B cell (primary cell): Measurements from ENCODE around the gene WWTR1. TPM values are rescaled to one million over a fixed set of nuclear protein-coding genes. Genes with fewer than 3 reads are reported as not detected.

Source experiments
- ATAC-seq: fragments of 200-7000 bp; cut with Tn5 transposase; one replicate; pipeline ENCODE4 v1.10.0; 2021; ENCODE audit warnings: low read depth, mild to moderate bottlenecking, moderate number of reproducible peaks, moderate library complexity
- CTCF ChIA-PET: fragments of 350-600 bp; sonication (Branson Sonifier 250); formaldehyde crosslinking; loops from one replicate; lab custom pipeline; 2021; ENCODE audit warnings: antibody characterized with exemption, inconsistent platforms; lab: Charles Lee
- POLR2A ChIA-PET: fragments of 350-600 bp; sonication (Branson Sonifier 250); formaldehyde crosslinking; loops from one replicate; lab custom pipeline; 2021; ENCODE audit warnings: antibody characterized with exemption; lab: Charles Lee
- DNase-seq: peaks from one replicate; pipeline ENCODE4 v3.0.0; 2013
- H2AFZ ChIP-seq: 2 replicates; pipeline ENCODE4 v1.6.1; 2012; ENCODE audit warnings: mild to moderate bottlenecking, low read depth, low read length; ENCODE audit not compliant: insufficient read depth, poor library complexity, severe bottlenecking
- H3K27ac ChIP-seq, 2 donors: 1 replicate in 1 of 2; 2 replicates in 1 of 2; pipeline ENCODE4 v1.5.1; 2012 to 2013; ENCODE audit warnings: low read length in 2 of 2, mild to moderate bottlenecking in 2 of 2, moderate library complexity in 1 of 2
- H3K27me3 ChIP-seq, 4 experiments: fragments of 200-600 bp in 1 of 4; sonication (generic) in 1 of 4; replicated peaks in 1 of 4; 1 replicate in 2 of 4; 2 replicates in 2 of 4; pipeline versions ENCODE4 v1.6.1 to v1.7.0; 2013 to 2016; ENCODE audit warnings: low read length in 3 of 4, mild to moderate bottlenecking in 2 of 4, mixed read lengths in 1 of 4, moderate library complexity in 1 of 4; ENCODE audit not compliant: insufficient read depth in 4 of 4, control insufficient read depth in 3 of 4; ENCODE audit errors: control extremely low read depth in 1 of 4
- H3K36me3 ChIP-seq, 2 experiments: replicated peaks in 1 of 2; 1 replicate in 1 of 2; 2 replicates in 1 of 2; pipeline versions ENCODE4 v1.6.1 to v1.7.1; 2013; ENCODE audit warnings: low read length in 1 of 2; ENCODE audit not compliant: insufficient read depth in 2 of 2, control insufficient read depth in 1 of 2; ENCODE audit errors: control extremely low read depth in 1 of 2, extremely low read depth in 1 of 2
- H3K4me1 ChIP-seq, 2 donors: fragments of 200-600 bp in 1 of 2; sonication (generic) in 1 of 2; 1 replicate in 1 of 2; 2 replicates in 1 of 2; pipeline versions ENCODE4 v1.5.1 to v1.6.1; 2013 to 2017; ENCODE audit warnings: low read length in 2 of 2; ENCODE audit not compliant: control insufficient read depth in 2 of 2, insufficient read depth in 2 of 2
- H3K4me2 ChIP-seq: replicated peaks from 2 replicates; pipeline ENCODE3; 2012; ENCODE audit warnings: mild to moderate bottlenecking, low read depth, low read length; ENCODE audit not compliant: poor library complexity, severe bottlenecking
- H3K4me3 ChIP-seq, 5 experiments: fragments of 200-600 bp in 1 of 5; sonication (generic) in 1 of 5; 1 replicate in 3 of 5; 2 replicates in 2 of 5; pipeline versions ENCODE4 v1.5.1 to v1.7.0; 2011 to 2016; ENCODE audit warnings: low read length in 4 of 5, mild to moderate bottlenecking in 4 of 5, low read depth in 2 of 5, control low read depth in 1 of 5, moderate library complexity in 1 of 5; ENCODE audit not compliant: insufficient read depth in 1 of 5; ENCODE audit errors: control extremely low read depth in 1 of 5, extremely low read depth in 1 of 5
- H3K79me2 ChIP-seq: fragments of 200-600 bp; sonication (generic); one replicate; pipeline ENCODE4 v1.6.0; 2016; ENCODE audit warnings: low read length; ENCODE audit not compliant: control insufficient read depth, insufficient read depth
- H3K9ac ChIP-seq: fragments of 200-600 bp; sonication (generic); 2 replicates; pipeline ENCODE4 v1.6.1; 2017; ENCODE audit warnings: mild to moderate bottlenecking, low read length, moderate library complexity
- H3K9me3 ChIP-seq, 3 donors: one replicate each; pipeline versions ENCODE4 v1.6.1 to v1.7.1; 2013; ENCODE audit warnings: low read length in 2 of 3; ENCODE audit not compliant: control insufficient read depth in 2 of 3, insufficient read depth in 1 of 3; ENCODE audit errors: control extremely low read depth in 1 of 3
- H4K20me1 ChIP-seq: 2 replicates; pipeline ENCODE4 v1.6.0; 2012; ENCODE audit warnings: mild to moderate bottlenecking, low read length; ENCODE audit not compliant: insufficient read depth, control insufficient read depth, poor library complexity, severe bottlenecking
- H3K27ac Mint-ChIP-seq: one replicate; pipeline ENCODE4 v1.8.0; 2021; ENCODE audit warnings: mixed read lengths
- H3K27me3 Mint-ChIP-seq: one replicate; pipeline ENCODE4 v1.8.0; 2021; ENCODE audit warnings: mixed read lengths
- H3K4me1 Mint-ChIP-seq: one replicate; pipeline ENCODE4 v1.8.0; 2021; ENCODE audit warnings: mixed read lengths
- H3K4me3 Mint-ChIP-seq: one replicate; pipeline ENCODE4 v1.8.0; 2021; ENCODE audit warnings: mixed read lengths
- H3K9me3 Mint-ChIP-seq: one replicate; pipeline ENCODE4 v1.8.0; 2022; ENCODE audit warnings: mixed read lengths; ENCODE audit not compliant: insufficient read depth
- CTCF ChIP-seq: fragments of 200-600 bp; IDR thresholded peaks from one replicate; pipeline ENCODE4 v1.8.0; 2022; ENCODE audit warnings: antibody characterized with exemption, mild to moderate bottlenecking
- EZH2 ChIP-seq: IDR thresholded peaks from 2 replicates; pipeline ENCODE4 v1.6.1; 2012; ENCODE audit warnings: borderline replicate concordance, low read depth, mild to moderate bottlenecking, moderate library complexity, low read length; ENCODE audit not compliant: insufficient read depth, poor library complexity, severe bottlenecking
- WGBS: methylation state at CpG from one replicate; pipeline ENCODE4 v1.1.5; 2013; ENCODE audit warnings: missing lambda C conversion rate; ENCODE audit not compliant: insufficient coverage; 5-methylcytosine and 5-hydroxymethylcytosine counted together
- intact Hi-C: fragments of 100-400 bp; cut with micrococcal nuclease; formaldehyde crosslinking; loops from one replicate; pipeline ENCODE4 v1.10.0; 2022
- polyA plus RNA-seq: library from polyadenylated mRNA; depleted of rRNA; stranded (reverse); fragments of >200 nt; gene quantifications from 2 replicates; pipeline ENCODE4 v1.2.3, GENCODE V29; 2012
- total RNA-seq, 2 donors: library from RNA; stranded (reverse); fragments of 120-200 nt in 1 of 2; gene quantifications; 1 replicate in 1 of 2; 2 replicates in 1 of 2; pipeline versions ENCODE4 v1.2.3 to v1.2.4, GENCODE V29; 2013 to 2022

The WWTR1 gene
- total and polyA plus RNA-seq, 2 donors (not counting 1 experiment from before 2014, with no cell fraction given), result 0.79 to 2.3 TPM

GRCh38 chr3:149487598-149488197 is 170.1 kb downstream of the WWTR1 start:
- H2AFZ ChIP-seq, result no peak overlapping the region
- H3K27ac ChIP-seq, result no peak overlapping the region
- H3K9ac ChIP-seq, result no peak overlapping the region
- H3K27me3 Mint-ChIP-seq, result peaks cover 29% of the 10 kb centered on the region
- H3K4me1 ChIP-seq, result no peaks in the 10 kb centered on the region
- H3K4me1 Mint-ChIP-seq, result no peaks in the 10 kb centered on the region
- DNase-seq (peak; percentile 30), ATAC-seq (no peak)
- H3K4me3 ChIP-seq, result no peak overlapping the region
- H3K9me3 ChIP-seq, result peaks cover 0 to 2% (median 0%) of the 10 kb centered on the region in 3 donors
- WGBS, result no CpG with 5 or more reads among the region's 6 CpGs
- ChIA-PET POLR2A (no interaction called here), CTCF (no interaction called here)
- no peaks in the 10 kb centered on the region for H3K79me2 ChIP-seq
- H4K20me1 ChIP-seq, result no peaks in the 10 kb centered on the region
- intact Hi-C loops, result loop anchor here (10.0 kb wide), 1 partner anchor 363 kb away; the partner anchor contains the start of gene HPS3
- peaks cover 0 to 4% (median 3%) of the 10 kb centered on the region in 4 experiments for H3K27me3 ChIP-seq
- no peak overlapping the region for H3K4me2 ChIP-seq
- no peak overlapping the region for H3K4me3 Mint-ChIP-seq
- H3K36me3 ChIP-seq, result no peaks in the 10 kb centered on the region
- no peak for TF ChIP-seq EZH2
- peak; percentile 66 for TF ChIP-seq CTCF
- no peak overlapping the region for H3K27ac Mint-ChIP-seq
- no peaks in the 10 kb centered on the region for H3K9me3 Mint-ChIP-seq

- Mint-ChIP-seq H3K9me3 (no peaks in the 10 kb centered on the region), H3K4me1 (no peaks in the 10 kb centered on the region), H3K27ac (no peak overlapping the region), H3K27me3 (peaks cover 19% of the 10 kb centered on the region), H3K4me3 (no peak overlapping the region)
- Histone ChIP-seq H3K9ac (no peak overlapping the region), H3K4me1 (no peaks in the 10 kb centered on the region), H3K36me3 (no peaks in the 10 kb centered on the region), H2AFZ (no peak overlapping the region), H3K9me3 (peaks cover 0 to 2% (median 0%) of the 10 kb centered on the region in 3 donors), H3K79me2 (no peaks in the 10 kb centered on the region), H3K4me3 (no peak overlapping the region), H3K4me2 (no peak overlapping the region), H4K20me1 (no peaks in the 10 kb centered on the region), H3K27me3 (peaks cover 0 to 2% (median under 1%) of the 10 kb centered on the region in 4 experiments), H3K27ac (no peak overlapping the region)
- CTCF ChIA-PET, result no interaction called here
- WGBS, result 87% methylated on average over 3 of the region's 5 CpGs
- TF ChIP-seq EZH2, result no peak
- no peak for TF ChIP-seq CTCF
- intact Hi-C loops, result loop anchor here (10.0 kb wide), 1 partner anchor 362 kb away; the partner anchor contains the start of gene HPS3
- DNase-seq (no peak), ATAC-seq (no peak)
- POLR2A ChIA-PET, result no interaction called here
Measured at GRCh38 chr3:149486726-149487125, 171.1 kb downstream of the WWTR1 start.
